ENCODE measurements around the gene WNT7A. TPM values are rescaled to one million over a fixed set of nuclear protein-coding genes. Genes with fewer than 3 reads are reported as not detected.

Gene WNT7A
- total and polyA plus RNA-seq, 3 donors from 2014 or later, result 1.1 to 3.3 (median 1.1) TPM

DNA sequence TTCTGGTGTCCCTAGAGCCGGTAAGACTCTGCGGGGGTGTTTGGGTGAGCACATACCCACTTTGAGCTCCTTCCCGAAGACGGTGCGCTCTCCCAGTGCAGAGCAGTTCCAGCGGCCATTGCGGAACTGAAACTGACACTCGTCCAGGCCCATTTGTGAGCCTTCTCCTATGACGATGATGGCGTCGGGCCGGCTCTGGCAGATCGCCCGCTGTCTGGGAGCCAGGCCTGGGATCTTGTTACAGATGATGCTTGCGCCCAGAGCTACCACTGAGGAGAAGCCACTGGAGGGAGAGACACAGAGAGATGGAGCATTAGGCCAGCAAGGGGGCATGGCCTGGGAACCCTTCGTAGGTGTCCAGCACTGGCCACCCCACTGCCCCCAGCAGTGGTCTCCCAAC is 5.0 kb downstream of the WNT7A start:
- H3K27ac ChIP-seq, result no peak overlapping the region
- WGBS, 2 donors, result 85 to 86% methylated on average over 1 to 16 of the region's 16 CpGs
- DNase-seq, result no peak
- peaks cover 9% of the 10 kb centered on the region for H3K4me1 ChIP-seq
- TF ChIP-seq CTCF (IDR thresholded peaks at IDR 0.05) (no peak), POLR2A (IDR thresholded peaks at IDR 0.05) (no peak)
- H3K27me3 ChIP-seq, result no peaks in the 10 kb centered on the region
- H3K36me3 ChIP-seq (ENCODE audit: low read depth, missing control alignments), result no peaks in the 10 kb centered on the region
- H3K4me3 ChIP-seq, result no peak overlapping the region
- H3K9me3 ChIP-seq, result no peaks in the 10 kb centered on the region
- intact Hi-C loops (cut with DNase I; ENCODE audit: low total_unique reads), result no loop called here

GRCh38 chr3:13873818-13874217 is 6.1 kb downstream of the WNT7A start:
- no peaks in the 10 kb centered on the region for H3K9me3 ChIP-seq
- H3K4me1 ChIP-seq, result peaks cover 7% of the 10 kb centered on the region
- H3K4me3 ChIP-seq, result no peak overlapping the region
- no peak for TF ChIP-seq CTCF (IDR thresholded peaks at IDR 0.05)
- no peak for TF ChIP-seq POLR2A (IDR thresholded peaks at IDR 0.05)
- H3K27ac ChIP-seq, result no peak overlapping the region
- intact Hi-C loops (cut with DNase I; ENCODE audit: low total_unique reads), result no loop called here
- DNase-seq, result no peak
- 22 to 57% methylated on average over 3 of the region's 3 CpGs for WGBS, 2 donors
- no peaks in the 10 kb centered on the region for H3K36me3 ChIP-seq (ENCODE audit: low read depth, missing control alignments)
- H3K27me3 ChIP-seq, result no peaks in the 10 kb centered on the region

DNA sequence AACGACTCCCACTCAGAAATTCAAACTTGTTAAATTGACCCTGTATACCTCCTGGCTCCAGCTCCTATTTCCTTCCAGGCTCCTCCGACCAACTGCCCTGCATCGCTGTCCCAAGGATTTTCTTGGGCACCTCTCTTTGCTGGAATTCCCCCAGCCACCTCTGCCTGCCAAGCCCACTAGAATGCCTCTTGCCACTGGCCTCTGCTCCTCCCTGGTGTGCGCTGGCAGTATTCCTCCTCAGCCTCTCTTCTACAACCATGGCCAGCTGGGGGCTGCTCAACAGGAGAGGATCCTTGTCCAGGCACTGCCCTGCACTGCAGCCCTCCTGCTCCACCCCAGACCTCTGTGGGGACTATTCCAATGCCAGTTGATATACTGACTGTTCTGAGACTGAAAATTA is 7.4 kb downstream of the WNT7A start:
- Histone ChIP-seq H3K36me3 (ENCODE audit: low read depth, missing control alignments) (no peaks in the 10 kb centered on the region), H3K9me3 (no peaks in the 10 kb centered on the region), H3K4me1 (no peaks in the 10 kb centered on the region), H3K27ac (no peak overlapping the region), H3K27me3 (no peaks in the 10 kb centered on the region), H3K4me3 (no peak overlapping the region)
- TF ChIP-seq POLR2A (IDR thresholded peaks at IDR 0.05), result no peak
- TF ChIP-seq CTCF (IDR thresholded peaks at IDR 0.05), result no peak
- 60 to 69% methylated on average over 4 of the region's 4 CpGs for WGBS, 2 donors
- no peak for DNase-seq
- intact Hi-C loops (cut with DNase I; ENCODE audit: low total_unique reads), result no loop called here

DNA sequence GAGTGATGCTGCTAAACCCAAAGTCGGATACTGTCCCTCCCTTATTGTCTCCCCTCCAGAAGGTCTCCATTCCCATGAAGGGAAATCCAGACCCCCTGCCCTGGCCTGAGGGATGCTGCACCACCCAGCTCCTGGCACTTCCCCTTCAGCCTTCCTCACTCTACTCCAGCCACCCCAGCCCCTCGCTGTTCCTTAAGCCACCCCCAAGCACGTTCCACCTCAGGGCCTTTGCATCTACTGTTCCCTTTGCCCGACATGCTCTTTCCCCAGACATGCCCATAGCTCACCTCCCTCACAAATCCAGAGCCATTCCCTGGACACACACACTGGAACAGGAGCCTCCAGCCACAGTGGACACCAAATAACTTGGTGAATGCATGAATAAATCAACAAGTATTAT is 8.1 kb downstream of the WNT7A start:
- intact Hi-C loops (cut with DNase I; ENCODE audit: low total_unique reads), result no loop called here
- no peak overlapping the region for H3K4me3 ChIP-seq
- H3K9me3 ChIP-seq, result no peaks in the 10 kb centered on the region
- WGBS, 2 donors, result 90 to 96% methylated on average over 4 of the region's 4 CpGs
- H3K4me1 ChIP-seq, result no peaks in the 10 kb centered on the region
- no peaks in the 10 kb centered on the region for H3K36me3 ChIP-seq (ENCODE audit: low read depth, missing control alignments)
- no peak for DNase-seq
- TF ChIP-seq CTCF (IDR thresholded peaks at IDR 0.05) (no peak), POLR2A (IDR thresholded peaks at IDR 0.05) (no peak)
- no peaks in the 10 kb centered on the region for H3K27me3 ChIP-seq
- no peak overlapping the region for H3K27ac ChIP-seq

- Histone ChIP-seq H3K4me3 (no peak overlapping the region), H3K36me3 (ENCODE audit: low read depth, missing control alignments) (no peaks in the 10 kb centered on the region), H3K9me3 (no peaks in the 10 kb centered on the region), H3K27me3 (no peaks in the 10 kb centered on the region), H3K27ac (no peak overlapping the region), H3K4me1 (no peaks in the 10 kb centered on the region)
- TF ChIP-seq CTCF (IDR thresholded peaks at IDR 0.05), result no peak
- TF ChIP-seq POLR2A (IDR thresholded peaks at IDR 0.05), result no peak
- intact Hi-C loops (cut with DNase I; ENCODE audit: low total_unique reads), result no loop called here
- DNase-seq, result no peak
- whole genome bisulfite sequencing, 2 donors, result 92 to 100% methylated on average over 2 of the region's 2 CpGs
Observed at GRCh38 chr3:13870902-13871301, 9.0 kb downstream of the WNT7A start.
